IPS DF 19.7 (cell line): Measurements from ENCODE around the gene CRB1.
"Not testable (repeated sequence)": the region's sequence is repeated elsewhere in the genome, so short reads cannot be mapped to it uniquely, and the experiment has no call there.

Experiments used
- DNase-seq: peaks from one replicate; pipeline ENCODE4 v3.0.0-alpha.2; 2013; ENCODE audit warnings: low read depth, low spot score

The CRB1 gene

DNA sequence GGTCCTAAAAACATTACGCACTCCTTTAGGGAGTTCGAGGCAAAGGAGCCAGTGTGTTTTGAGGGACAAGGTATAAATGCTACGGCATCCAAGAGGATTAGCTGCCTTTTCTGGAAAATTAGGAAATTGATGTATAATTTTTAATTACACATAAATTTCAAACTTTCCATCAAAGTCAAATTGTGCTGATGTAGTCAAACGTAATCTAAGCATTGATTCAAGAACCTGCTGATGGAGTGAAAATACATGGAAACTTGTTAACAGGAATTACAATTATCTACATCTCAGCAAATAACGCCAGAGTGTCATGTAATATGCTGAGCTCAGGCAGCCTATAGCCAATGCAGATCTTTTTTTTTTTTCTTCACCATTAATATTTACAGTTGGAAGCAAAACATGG lies 194.5 kb downstream of the CRB1 start:
- no peak for DNase-seq

DNA sequence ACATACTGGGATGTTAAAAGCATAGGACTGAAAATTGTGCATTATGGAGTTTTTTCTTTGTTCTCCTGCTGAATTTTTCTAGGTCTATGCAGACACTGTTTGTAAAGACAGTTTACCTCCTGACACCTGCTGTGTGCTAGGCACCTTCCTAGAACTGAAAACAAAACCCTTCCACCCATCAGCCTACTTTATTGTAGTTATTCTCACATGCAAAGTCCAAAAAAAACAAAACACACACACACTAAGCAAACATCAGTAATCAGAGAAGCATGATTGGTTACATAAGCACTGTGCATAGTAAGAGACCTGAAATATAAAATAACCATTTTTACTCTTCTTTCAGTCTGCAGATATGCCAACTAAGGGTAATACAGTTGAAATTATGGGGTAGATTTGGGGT lies 195.1 kb downstream of the CRB1 start:
- DNase-seq, result no peak

DNA sequence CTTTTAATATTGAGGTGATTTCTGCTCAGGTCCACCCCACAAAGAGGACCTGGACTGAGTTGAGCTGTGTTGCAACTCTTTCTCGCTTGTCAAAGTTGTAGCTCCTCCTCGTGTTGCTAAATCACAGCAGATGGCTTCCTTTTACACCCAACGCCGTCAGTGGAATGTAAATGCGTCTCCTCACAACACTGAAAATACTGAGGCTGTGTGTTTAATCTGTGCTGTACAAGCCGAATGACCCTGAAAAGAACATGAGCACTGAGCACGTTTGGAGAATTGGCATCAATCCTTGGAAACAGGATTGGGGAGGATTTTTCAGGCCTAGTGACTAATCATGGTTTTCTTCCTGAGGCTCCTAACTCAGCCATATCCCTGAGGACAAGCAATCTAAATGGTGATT lies 196.0 kb downstream of the CRB1 start:
- DNase-seq, result no peak

DNA sequence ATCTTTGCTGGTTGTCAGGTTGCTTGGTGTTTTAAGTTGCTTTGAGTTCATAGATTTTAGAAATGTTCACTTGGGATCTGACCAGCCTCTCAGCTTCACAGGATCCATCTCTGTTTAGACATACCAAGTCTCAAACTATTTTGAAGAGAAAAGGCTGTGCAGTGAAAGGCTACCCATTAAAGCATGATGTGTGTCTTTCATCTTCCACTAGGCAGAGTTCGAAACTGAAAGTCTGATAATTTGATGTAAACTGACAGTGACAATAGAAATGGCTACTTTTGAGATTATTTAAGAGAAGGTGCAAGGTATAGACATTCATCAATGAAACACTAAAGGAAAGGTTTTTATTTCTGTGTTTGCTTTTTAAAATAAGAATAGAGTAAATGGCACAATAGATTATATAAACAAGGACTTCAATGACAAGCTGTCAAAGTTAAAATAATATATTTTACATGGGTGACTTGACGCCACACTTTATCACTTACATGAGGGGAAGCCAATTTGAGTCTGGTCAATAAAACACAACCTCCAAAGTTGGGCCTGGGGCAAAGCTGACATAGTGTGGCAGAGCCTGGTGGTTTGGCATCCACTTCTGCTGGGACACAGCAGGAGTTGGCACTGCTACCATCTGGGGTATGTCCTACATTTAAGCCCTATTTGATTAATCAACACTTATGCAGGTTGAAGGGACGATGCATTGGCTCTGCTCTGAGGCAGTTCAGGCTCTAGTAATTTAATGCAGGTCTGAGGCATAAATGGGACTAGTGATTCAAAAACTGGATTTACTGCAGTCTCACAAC lies 197.7 kb downstream of the CRB1 start:
- DNase-seq, result no peak

DNA sequence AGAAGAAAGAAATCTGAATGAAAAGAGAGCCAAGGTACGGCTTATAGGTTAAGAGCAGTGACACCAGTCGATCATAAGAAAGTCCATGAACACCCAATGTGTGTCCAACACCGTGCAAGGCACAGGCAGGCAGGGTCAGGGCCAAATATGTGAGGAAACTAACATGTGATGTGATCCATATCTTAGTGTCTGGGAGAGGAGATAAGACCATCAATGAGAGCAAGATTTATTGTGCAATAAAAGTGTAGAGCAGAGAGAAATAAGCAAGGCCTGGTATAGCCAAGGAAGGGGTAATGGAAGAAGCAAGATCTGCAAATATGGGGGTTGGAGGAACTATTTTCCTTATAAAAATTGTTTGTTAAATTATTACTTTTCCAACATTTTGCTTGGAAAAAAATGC lies 198.8 kb downstream of the CRB1 start:
- DNase-seq, result no peak

DNA sequence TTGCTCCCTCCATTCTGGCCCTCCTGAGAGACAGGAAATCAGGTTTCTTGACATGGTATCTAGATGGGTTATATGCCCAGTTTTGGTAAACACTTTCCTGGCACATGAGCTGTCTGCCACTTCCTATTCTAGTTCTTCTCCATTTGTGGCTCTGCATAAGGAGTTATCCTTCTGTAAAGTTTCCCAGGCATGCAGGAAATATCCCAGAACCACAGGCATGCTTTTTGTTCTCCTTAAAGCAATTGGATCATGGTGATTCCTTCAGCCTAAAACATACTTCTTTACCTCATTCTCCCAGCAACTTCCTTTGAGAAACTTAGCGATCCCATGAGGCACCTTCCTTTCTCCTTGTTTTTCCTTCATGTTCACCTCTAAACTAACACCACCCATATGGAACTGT lies 199.8 kb downstream of the CRB1 start:
- no peak for DNase-seq

DNA sequence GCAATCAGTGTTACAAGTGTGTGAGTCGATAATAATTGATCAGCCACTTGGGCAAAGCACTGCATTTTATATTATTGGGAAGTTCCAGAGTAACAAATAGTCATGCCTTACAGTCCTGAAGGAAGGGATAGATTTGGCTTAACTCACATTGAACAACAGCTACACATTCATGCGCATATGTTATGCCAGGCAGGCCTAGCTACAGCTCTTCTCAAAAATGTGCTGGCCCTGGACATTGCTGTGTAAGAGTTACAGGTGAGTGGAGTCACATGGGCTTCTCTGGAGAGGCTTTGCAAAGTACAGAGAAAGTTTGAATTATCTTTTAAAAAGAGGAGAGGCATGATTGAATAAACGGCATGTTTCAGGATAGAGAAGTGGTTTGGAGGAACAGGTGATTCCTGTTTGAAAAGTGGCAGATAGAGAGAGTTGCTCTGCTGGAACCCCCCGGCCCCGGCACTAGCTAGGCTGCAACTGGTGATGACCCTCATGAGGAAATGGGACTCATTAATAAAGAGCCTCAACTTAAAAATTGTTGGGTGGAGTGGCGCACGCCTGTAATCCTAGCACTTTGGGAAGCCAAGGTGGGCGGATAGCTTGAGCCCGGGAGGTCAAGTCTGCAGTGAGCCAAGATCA lies 200.6 kb downstream of the CRB1 start:
- no peak for DNase-seq

DNA sequence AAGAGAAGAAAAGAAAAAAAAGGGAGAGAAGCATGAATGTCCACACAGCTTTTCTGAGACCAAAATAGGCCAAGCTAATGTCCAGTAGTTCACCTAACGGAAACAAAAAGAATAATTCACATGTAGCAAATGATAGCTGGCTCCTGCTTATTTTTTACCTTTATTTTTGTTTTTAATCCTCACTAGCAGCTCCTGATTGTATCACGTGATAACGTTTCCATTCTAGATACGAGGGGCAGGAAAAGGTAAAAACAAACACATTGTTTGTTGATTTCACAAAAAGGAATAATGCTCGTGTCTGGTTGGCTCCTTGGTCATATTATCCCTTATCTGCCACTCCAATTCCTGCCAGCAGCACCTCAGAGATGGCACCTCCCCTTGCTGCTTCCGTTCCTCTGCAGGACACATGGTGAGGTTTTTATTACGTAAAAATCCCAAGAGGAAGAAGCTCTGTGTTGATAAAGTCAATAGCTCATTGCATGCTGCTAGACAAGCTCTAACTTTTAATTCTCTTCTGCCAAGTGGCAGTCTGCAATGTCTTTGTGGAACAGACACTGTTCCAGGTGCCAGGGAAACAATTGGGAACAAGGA lies 201.7 kb downstream of the CRB1 start:
- no peak for DNase-seq

DNA sequence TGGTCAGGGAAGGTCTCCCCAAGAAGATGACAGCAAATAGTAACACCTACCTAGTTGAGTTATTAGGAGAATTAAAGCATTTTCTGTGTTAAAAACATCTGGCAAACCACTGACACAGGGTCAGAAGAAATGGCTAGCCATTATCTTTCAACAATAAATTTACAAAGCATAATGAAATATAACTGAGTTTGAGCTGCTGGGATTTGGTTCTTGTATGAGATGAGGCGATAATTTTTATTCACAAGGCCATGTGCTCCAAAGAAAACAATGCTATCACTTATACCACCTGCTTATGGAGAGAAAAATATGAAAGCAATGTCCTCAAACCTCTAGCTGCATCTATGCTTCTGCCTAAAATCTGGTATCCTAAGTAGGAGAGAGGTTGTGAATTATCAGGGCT lies 202.3 kb downstream of the CRB1 start:
- no peak for DNase-seq

DNA sequence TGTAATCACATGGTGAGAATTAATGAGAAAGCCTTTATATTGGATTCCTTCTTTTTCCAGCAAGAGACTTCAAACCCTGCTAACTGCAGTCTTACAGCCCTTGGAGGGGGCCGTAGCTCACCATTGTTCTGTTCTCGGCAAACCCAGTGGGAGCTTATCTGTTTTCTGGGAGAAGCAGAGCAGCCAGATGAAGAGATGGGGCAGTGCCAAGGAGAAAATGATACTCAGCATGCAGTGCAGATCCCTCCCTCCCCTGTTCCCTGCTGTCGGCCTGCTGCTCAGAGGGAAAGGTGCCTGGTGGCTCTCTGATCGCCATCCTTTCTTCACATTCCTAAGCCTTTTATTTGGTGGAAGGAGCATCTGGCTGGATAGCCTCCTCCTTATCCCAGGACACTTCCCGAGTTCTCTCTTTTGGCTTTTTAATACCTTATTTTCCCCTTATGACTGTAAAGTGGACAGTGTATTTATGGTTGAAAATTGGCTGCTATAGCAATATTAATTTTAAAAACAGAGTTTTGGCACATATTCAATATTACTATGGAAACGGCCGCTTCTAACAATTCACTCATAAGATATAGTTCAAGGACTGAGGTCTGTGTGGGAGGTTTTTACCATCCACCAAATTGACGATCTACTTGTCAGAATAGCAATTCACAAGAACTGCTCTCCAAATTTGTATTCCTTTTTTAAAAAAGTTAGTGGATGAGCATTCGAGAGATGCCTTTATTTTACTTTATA lies 203.4 kb downstream of the CRB1 start:
- no peak for DNase-seq

DNA sequence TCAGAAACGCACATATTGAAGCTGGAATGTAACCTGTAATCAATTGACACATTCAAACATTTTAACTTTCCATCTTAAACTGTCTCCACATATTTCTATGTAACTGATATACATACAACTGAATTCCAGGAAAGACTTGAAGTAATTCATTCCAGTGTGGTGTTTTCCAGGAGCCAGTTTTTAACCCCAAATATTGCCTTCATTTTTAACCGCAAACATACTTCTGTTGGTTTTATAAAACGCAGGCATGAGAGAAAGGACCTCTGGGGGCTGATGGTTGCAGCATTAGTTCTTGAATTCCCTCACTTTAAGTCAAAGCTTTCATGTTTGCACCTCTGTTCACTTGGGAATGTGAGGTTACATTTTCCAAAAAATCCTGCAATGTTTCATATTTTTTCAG lies 204.1 kb downstream of the CRB1 start:
- DNase-seq, result no peak

DNA sequence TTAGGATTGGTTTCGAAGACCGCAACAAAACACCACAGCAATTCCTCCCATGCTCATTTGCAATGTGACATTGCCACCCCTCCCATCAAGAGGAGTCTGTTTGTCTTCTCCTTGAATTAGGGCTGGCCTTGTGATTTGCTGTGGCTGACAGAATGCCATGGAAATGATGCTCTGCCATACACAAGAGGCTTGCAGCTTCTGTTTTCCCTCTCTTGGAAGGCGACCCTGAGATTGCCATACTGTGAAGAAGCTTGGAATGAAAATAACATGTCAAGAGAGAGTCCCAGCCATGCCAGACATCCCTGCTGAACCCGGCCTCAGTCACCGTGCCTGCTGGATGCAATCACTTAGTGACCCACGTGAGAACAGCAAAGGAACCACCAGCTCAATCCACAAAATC lies 212.4 kb downstream of the CRB1 start:
- no peak for DNase-seq

DNA sequence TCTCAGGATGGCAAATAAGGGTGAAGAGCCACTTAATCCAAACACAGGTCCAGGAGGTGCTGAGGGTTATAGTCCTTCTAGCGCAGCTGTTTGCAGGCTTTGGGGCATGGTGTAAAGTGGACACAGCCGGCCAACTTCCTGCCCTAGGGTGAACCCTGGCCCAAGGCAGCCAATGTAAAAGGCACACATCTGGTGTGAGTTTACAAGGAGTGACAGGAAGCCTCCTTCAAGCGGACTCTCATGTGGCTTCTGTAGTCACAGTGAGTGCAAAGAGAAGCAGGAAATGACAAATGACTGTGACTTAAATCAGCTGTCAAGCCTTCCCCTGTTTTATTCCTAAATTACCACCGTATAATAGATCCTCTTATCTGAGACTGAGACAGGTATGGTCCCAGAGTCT lies 213.0 kb downstream of the CRB1 start:
- no peak for DNase-seq

DNA sequence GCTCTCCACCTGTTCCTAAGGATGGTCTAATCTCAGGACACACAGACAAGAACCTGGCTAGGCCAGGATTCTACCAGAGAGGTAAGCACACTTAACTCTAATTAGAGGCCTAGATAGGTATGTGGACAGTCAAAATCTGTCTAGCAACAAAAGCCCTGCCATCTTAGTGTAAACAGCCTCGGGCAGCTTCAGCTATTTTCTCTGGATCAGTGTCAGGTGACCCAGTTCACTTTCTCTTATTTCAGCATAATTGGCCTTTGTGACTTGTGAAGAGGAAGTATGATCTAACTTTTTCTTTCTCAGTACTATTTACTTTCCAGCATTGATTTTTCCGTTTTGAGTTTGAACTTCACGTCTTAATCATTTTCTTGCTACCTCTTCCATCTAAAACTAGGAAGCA lies 217.7 kb downstream of the CRB1 start:
- no peak for DNase-seq

DNA sequence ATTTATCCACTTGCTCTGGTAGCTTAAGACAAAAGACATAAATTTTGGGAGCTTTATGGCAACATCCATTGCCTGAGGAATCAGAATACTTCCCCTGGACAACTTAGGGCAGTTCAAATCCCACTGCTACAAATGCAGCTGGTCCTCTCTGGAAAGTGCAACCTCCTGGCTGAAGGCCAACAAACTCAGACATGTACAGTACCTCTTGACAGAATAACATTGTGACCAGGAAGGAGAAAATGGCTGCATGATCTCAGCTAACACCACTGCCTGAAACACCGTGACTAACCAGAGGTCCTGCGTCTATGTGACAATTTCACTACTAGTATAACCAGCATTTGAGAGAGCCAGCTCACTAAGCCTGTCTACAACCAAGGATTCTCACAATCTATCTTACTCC lies 218.9 kb downstream of the CRB1 start:
- no peak for DNase-seq

DNA sequence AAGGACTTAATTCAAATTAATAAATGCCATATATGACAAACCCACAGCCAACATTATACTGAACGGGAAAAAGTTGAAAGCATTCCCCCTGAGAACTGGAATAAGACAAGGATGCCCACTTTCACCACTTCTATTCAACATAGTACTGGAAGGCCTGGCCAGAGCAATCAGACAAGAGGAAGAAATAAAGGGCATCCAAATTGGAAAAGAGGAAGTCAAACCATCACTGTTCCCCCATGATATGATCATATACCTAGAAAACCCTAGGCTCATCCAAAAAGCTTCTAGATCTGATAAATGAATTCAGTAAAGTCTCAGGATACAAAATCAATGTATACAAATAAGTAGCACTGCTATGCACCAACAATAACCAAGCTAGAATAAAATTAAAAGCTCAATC lies 223.5 kb downstream of the CRB1 start:
- not testable (repeated sequence) for DNase-seq

DNA sequence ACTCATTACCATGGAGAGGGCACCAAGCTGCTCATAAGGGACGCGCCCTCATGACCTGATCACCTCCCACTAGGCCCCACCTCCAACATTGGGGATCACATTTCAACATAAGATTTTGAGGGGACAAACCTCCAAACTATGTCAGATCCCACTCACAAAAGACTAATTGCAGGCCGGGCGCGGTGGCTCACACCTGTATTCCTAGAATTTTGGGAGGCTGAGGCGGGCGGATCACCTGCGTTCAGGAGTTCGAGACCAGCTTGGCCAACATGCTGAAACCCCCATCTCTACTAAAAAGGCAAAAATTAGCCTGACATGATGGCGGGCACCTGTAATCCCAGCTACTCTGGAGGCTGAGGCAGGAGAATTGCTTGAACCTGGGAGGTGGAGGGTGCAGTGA lies 228.7 kb downstream of the CRB1 start:
- DNase-seq, result no peak

DNA sequence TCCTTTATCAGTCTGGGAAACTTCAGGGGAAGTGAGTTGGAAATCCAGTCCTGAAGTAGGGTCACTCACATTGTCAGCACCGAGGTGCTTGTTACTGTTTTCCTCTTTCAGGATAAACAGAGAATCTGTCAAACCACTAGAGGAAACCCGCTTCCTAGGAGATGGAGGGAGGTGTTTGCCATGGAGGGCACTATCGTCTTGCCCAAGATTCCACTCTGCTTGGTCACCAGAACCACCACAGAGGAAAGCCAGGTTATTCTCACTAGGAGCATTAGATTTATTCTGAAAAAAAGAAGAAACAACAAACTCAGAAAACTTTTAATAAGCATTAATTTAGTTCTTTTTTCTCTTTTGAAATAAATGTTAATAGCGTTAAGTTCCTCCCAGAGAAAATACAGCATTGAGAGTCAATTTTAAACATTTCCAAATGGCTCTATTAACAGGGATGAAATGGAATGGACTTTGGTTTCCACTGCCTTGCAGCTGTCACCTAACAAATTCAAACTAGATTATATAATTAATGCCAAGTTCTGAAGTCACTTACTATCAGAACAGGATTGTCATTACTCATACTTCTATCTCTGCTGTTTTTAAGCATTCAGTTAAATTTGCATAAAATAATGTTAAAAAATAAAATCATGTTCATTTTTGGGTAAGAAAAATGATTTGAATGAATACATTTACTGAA lies 242.8 kb downstream of the CRB1 start:
- no peak for DNase-seq

DNA sequence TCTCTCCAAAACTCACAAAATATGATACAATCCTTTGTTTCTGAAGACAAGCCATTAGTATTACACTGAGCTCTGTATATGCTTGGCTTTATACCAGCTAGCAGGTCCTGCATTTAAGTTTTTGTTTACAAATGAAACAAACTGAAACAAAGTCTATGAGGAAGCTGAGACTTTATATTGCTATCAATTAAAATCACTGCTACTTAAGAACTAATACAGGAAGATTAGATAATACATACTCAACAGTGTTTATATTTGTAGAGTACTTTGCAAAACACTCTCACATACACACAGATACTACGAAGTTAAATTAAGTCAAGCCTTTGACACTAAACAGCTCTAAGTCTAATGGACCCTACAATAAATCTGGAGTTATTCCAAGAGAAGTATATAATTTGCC lies 247.4 kb downstream of the CRB1 start:
- no peak for DNase-seq

DNA sequence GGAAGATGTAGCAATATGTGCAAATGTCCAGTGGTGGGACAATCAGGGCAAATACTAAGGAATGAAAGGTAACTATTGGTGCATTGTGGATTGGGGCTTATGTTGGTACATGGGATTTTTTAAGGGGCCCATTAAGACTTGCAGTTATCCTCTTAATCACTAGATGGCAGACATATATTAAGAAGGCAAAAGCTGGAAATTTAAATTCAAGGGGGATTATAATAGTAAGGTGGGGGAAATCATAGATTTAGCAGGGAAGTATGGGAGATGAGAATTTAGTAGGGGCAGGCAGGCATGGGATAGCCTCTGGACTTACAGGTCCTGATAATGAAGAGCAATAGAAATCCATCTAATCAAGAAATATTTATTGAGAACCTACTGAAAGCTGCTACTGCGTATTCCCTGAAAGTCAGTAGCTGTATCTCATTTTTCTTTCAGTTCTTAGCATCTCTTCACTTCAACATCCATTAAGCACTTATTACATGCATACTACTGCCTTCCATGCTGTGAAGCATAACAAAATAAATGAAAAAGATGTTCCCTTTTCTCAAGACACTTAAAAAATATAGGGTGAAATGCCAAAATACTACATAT lies 251.8 kb downstream of the CRB1 start:
- no peak for DNase-seq

DNA sequence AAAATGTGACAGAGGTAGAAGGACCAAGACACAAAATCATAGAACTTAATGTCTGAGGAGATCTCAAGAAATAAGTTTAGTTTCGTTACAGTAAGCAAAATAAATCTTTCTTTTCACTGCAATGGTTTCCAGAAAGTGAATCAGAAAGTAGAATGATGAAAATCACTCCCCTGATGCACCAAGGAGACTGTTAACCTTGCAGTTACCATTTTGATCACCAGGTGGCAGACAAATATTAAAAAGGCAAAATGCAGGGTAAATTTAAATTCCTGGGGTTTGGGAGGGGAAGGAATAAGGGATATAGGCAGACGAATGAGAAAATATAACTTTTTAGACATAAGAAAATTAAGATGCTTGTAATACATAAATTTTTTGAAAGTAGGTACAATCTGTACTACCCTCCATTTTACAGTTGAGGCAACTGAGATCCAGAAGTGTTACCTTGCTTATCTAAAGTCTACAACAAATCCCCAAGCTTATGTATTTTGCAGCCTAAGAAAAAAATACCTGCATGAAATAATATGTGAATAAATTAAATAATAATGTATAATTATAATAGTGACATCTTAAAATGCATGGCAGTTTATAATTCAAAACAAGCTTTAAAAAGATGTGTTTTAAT lies 253.2 kb downstream of the CRB1 start:
- no peak for DNase-seq
